ENCODE data around the gene DYNLT2.

DNA sequence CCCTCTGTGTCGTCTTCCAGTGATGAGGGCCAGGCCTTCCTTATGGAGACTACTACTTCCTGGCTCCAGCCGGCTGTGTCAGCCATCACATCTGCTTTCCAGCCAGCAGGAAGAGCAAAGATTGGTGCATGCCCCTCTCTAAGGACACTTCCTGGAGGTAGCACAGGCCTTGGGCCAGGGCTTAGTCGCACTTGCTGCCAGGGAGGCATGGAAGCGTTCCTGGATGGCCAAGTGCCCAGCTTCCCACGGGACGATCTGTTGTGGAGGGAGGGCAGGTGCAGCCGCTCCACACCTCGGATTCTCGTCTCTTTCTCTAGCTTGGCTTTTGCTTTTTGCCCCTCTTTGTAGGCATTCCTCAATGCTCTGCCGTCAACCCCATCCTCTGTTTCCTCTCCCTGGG is 11.9 kb upstream of the DYNLT2 start:
- no peak for TF ChIP-seq BHLHE40 (IDR thresholded peaks at IDR 0.05; ENCODE audit: borderline replicate concordance)
- no peak for TF ChIP-seq FOXM1 (IDR thresholded peaks at IDR 0.05; ENCODE audit: borderline replicate concordance)
- TF ChIP-seq FOXK2 (IDR thresholded peaks at IDR 0.05): no peak
